Epithelial cell of esophagus (primary cell): ENCODE data around the gene GATAD2A.

Source experiments
- DNase-seq: peaks from one replicate; pipeline ENCODE4 v3.0.0; 2010; ENCODE audit warnings: low read depth
- H3K4me3 ChIP-seq: 2 replicates; pipeline ENCODE4 v1.5.1; 2011; ENCODE audit warnings: mild to moderate bottlenecking, low read length, control low read depth
- CTCF ChIP-seq: IDR thresholded peaks from 2 replicates; pipeline ENCODE4 v1.5.1; 2011; ENCODE audit warnings: low read depth, mild to moderate bottlenecking, low read length, control low read depth, inconsistent platforms; ENCODE audit not compliant: insufficient read depth; ENCODE audit errors: missing control alignments

The GATAD2A gene

DNA sequence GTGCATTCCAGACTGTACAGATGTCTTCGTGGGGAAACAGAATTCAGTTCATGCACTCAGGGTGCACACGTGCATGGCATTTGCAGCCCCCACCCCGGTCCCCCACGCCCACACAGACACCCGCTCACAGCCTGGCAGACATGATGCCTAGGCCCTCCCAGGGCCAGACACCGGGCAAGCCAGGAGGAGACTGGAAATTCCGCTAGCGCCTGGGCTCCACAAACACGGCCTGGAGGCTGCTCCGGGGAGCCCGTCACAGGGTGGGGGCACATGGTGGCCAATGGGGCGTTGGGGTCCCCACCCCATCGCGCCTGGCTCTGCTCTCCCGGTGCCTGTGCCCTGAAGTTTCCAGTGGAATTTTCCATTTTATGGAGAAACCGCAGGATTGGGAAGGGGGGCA lies 136.1 kb downstream of the GATAD2A start:
- H3K4me3 ChIP-seq = no peak overlapping the region
- DNase-seq = no peak
- TF ChIP-seq CTCF = no peak

- no peak overlapping the region for H3K4me3 ChIP-seq
- no peak for TF ChIP-seq CTCF
- no peak for DNase-seq
Observed at GRCh38 chr19:19542507-19542906, 137.0 kb downstream of the GATAD2A start.

DNA sequence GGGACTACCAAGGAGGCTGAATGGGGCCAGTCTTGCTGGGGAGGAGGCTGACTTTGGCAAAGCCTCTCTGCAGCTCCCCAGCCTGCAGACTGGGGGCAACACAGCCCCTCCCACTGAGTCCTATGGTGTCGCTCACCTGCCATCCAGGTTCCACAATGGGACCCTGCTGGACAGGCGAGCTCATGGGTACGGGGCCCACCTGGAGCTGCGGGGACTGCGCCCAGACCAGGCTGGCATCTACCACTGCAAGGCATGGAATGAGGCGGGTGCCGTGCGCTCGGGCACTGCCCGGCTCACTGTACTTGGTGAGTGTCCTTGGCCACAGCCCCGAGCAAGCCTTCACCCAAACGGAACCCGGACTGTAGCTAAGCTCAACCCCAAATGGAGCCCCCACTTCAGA lies 137.6 kb downstream of the GATAD2A start:
- no peak for DNase-seq
- TF ChIP-seq CTCF = no peak
- no peak overlapping the region for H3K4me3 ChIP-seq

DNA sequence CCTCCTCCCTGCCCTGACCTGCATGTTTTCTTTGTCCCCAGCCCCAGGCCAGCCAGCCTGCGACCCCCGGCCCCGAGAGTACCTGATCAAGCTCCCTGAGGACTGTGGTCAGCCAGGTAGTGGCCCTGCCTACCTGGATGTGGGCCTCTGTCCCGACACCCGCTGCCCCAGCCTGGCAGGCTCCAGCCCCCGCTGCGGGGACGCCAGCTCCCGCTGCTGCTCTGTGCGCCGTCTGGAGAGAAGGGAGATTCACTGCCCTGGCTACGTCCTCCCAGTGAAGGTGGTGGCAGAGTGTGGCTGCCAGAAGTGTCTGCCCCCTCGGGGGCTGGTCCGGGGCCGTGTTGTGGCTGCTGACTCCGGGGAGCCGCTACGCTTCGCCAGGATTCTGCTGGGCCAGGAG lies 138.2 kb downstream of the GATAD2A start:
- no peak for TF ChIP-seq CTCF
- H3K4me3 ChIP-seq = no peak overlapping the region
- no peak for DNase-seq

DNA sequence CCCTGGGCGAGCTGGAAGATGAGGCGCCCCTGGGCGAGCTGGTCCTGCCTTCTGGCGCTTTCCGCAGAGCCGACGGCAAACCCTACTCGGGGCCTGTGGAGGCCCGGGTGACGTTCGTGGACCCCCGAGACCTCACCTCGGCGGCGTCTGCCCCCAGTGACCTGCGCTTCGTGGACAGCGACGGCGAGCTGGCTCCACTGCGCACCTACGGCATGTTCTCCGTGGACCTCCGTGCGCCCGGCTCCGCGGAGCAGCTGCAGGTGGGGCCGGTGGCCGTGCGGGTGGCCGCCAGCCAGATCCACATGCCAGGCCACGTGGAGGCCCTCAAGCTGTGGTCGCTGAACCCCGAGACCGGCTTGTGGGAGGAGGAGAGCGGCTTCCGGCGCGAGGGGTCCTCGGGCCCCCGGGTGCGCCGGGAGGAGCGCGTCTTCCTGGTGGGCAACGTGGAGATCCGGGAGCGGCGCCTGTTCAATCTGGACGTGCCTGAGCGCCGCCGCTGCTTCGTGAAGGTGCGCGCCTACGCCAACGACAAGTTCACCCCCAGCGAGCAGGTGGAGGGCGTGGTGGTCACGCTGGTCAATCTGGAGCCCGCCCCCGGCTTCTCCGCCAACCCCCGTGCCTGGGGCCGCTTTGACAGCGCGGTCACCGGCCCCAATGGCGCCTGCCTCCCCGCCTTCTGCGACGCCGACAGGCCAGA lies 138.9 kb downstream of the GATAD2A start:
- no peak for TF ChIP-seq CTCF
- DNase-seq = no peak
- H3K4me3 ChIP-seq = no peak overlapping the region

DNA sequence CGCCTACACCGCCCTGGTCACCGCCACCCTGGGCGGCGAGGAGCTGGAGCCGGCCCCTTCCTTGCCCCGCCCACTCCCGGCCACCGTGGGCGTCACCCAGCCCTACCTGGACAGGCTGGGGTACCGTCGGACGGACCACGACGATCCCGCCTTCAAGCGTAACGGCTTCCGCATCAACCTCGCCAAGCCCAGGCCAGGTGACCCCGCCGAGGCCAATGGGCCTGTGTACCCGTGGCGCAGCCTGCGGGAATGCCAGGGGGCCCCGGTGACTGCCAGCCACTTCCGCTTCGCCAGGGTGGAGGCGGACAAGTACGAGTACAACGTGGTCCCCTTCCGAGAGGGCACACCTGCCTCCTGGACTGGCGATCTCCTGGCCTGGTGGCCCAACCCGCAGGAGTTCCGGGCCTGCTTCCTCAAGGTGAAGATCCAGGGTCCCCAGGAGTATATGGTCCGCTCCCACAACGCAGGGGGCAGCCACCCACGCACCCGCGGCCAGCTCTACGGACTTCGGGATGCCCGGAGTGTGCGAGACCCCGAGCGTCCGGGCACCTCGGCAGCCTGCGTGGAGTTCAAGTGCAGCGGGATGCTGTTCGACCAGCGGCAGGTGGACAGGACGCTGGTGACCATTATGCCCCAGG lies 139.6 kb downstream of the GATAD2A start:
- no peak for DNase-seq

More for the DNA sequence above, 139.6 kb downstream of the GATAD2A start:
- H3K4me3 ChIP-seq = no peak overlapping the region
- no peak for TF ChIP-seq CTCF
